AG04449 (cell line): ENCODE data around the gene PRDM1.

ENCODE experiments used
- CTCF ChIA-PET: fragments of 350-600 bp; formaldehyde crosslinking; extraction: SDS; loops from one replicate; lab custom pipeline; 2021; ENCODE audit warnings: antibody characterized with exemption; lab: Yijun Ruan, JAX
- POLR2A ChIA-PET: fragments of 400-600, 350-600 bp; formaldehyde crosslinking; extraction: SDS; loops from one replicate; lab custom pipeline; 2020; ENCODE audit warnings: antibody characterized with exemption, inconsistent platforms; lab: Yijun Ruan, JAX
- DNase-seq: peaks from one replicate; pipeline ENCODE4 v3.0.0-alpha.2; 2010; ENCODE audit warnings: low read depth, low spot score
- H3K4me3 ChIP-seq: 2 replicates; pipeline ENCODE4 v1.5.1; 2011; ENCODE audit warnings: low read depth, mild to moderate bottlenecking, control low read depth, low read length
- CTCF ChIP-seq: IDR thresholded peaks from one replicate; pipeline ENCODE4 v1.5.1; 2011; ENCODE audit warnings: mild to moderate bottlenecking, moderate library complexity, low read length, control low read depth, inconsistent platforms; ENCODE audit not compliant: insufficient read depth; ENCODE audit errors: missing control alignments

The PRDM1 gene

GRCh38 chr6:106081715-106082114, 4.4 kb upstream of the PRDM1 start:
- TF ChIP-seq CTCF, result no peak
- H3K4me3 ChIP-seq, result no peak overlapping the region
- POLR2A ChIA-PET, result no interaction called here
- no peak for DNase-seq
- CTCF ChIA-PET, result interaction anchor here (3.1 kb wide), 1 partner anchor 219 kb away, joined by 9 read pairs; no protein-coding TSS in a partner anchor

- POLR2A ChIA-PET, result no interaction called here
- peak; percentile 47 for DNase-seq
- CTCF ChIA-PET, result interaction anchor here (0.8 to 5.0 kb wide), 4 partner anchors 17 to 598 kb away, joined by 3 to 58 read pairs (median 8); no protein-coding TSS in a partner anchor
- TF ChIP-seq CTCF, result no peak
- no peak overlapping the region for H3K4me3 ChIP-seq
Measured at GRCh38 chr6:106082735-106083398, 3.3 kb upstream of the PRDM1 start.

- CTCF ChIA-PET, result interaction anchor here (1.0 to 5.0 kb wide), 6 partner anchors 21 to 652 kb away, joined by 3 to 58 read pairs (median 8); no protein-coding TSS in a partner anchor
- POLR2A ChIA-PET, result no interaction called here
- no peak for TF ChIP-seq CTCF
- no peak for DNase-seq
- no peak overlapping the region for H3K4me3 ChIP-seq
Measured at GRCh38 chr6:106083618-106084017, 2.5 kb upstream of the PRDM1 start.

GRCh38 chr6:106084106-106084988, 1.8 kb upstream of the PRDM1 start:
- POLR2A ChIA-PET, result interaction anchor here (0.6 kb wide), 1 partner anchor 601 kb away, joined by 4 read pairs; no protein-coding TSS in a partner anchor
- DNase-seq, result no peak
- peak; percentile 80 for TF ChIP-seq CTCF

GRCh38 chr6:106084989-106085691, 996 bp upstream of the PRDM1 start:
- DNase-seq, result no peak
- no peak for TF ChIP-seq CTCF
- peak overlapping the region; percentile 68 for H3K4me3 ChIP-seq
- ChIA-PET POLR2A (interaction anchor here (0.6 kb wide), 1 partner anchor 499 kb away, joined by 4 read pairs; no protein-coding TSS in a partner anchor), CTCF (interaction anchor here (0.8 to 5.0 kb wide), 14 partner anchors 16 to 653 kb away, joined by 3 to 58 read pairs (median 4); no protein-coding TSS in a partner anchor)

More at GRCh38 chr6:106084106-106084988, 1.8 kb upstream of the PRDM1 start:
- H3K4me3 ChIP-seq, result no peak overlapping the region
- CTCF ChIA-PET, result interaction anchor here (0.9 to 5.0 kb wide), 9 partner anchors 15 to 652 kb away, joined by 3 to 58 read pairs (median 6); no protein-coding TSS in a partner anchor
